GM12878 (cell line): Measurements from ENCODE around the gene CTAGE4.

Experiments used
- CBFB ChIP-seq: IDR thresholded peaks from 2 replicates; pipeline ENCODE4 v1.6.1; 2016; ENCODE audit warnings: antibody characterized with exemption, low read depth
- CREM ChIP-seq: IDR thresholded peaks from 2 replicates; pipeline ENCODE4 v1.6.1; 2014; ENCODE audit warnings: antibody characterized with exemption, low read depth
- EZH2 ChIP-seq: IDR thresholded peaks from 2 replicates; pipeline ENCODE4 v1.6.1; 2012; ENCODE audit warnings: low read depth, mild to moderate bottlenecking, control low read depth, inconsistent platforms, low read length, borderline replicate concordance; ENCODE audit not compliant: control insufficient read depth
- HDGF ChIP-seq: fragments of 450-650 bp; IDR thresholded peaks from 2 replicates; pipeline ENCODE4 v1.6.1; 2016; ENCODE audit warnings: antibody characterized with exemption
- POLR2A ChIP-seq: IDR thresholded peaks from 2 replicates; pipeline ENCODE4 v1.6.1; 2011; ENCODE audit warnings: low read depth, mild to moderate bottlenecking, low read length
- POU2F2 ChIP-seq: IDR thresholded peaks from 3 replicates; pipeline ENCODE4 v1.6.1; 2011; ENCODE audit warnings: low read depth, mild to moderate bottlenecking, low read length, borderline replicate concordance
- ZNF24 ChIP-seq: fragments of 450-650 bp; IDR thresholded peaks from 2 replicates; pipeline ENCODE4 v1.6.1; 2017; ENCODE audit warnings: antibody characterized with exemption, mild to moderate bottlenecking
- ZNF274 ChIP-seq: IDR thresholded peaks from one replicate; pipeline ENCODE4 v1.8.0; 2011; ENCODE audit not compliant: insufficient read length, insufficient read depth
- TF ChIP-seq, protein P1 (sequence below): IDR thresholded peaks from 2 replicates; pipeline ENCODE4 v1.6.1; 2012; ENCODE audit warnings: mild to moderate bottlenecking, low read depth, low read length
- TF ChIP-seq, protein P2 (sequence below), 3 experiments: IDR thresholded peaks in 2 of 3; conservative IDR thresholded peaks in 1 of 3; 2 replicates each; pipeline ENCODE4 v1.5.1; 2011; ENCODE audit warnings: low read depth in 3 of 3, low read length in 3 of 3, mild to moderate bottlenecking in 3 of 3, control low read depth in 2 of 3, moderate library complexity in 2 of 3, inconsistent platforms in 1 of 3, mixed read lengths in 1 of 3; ENCODE audit not compliant: control insufficient read depth in 2 of 3, insufficient read depth in 1 of 3; ENCODE audit errors: extremely low read depth in 1 of 3
- TF ChIP-seq, protein P3 (sequence below): fragments of 450-650 bp; IDR thresholded peaks from 2 replicates; pipeline ENCODE4 v1.6.1; 2017; ENCODE audit warnings: mild to moderate bottlenecking

DNA sequence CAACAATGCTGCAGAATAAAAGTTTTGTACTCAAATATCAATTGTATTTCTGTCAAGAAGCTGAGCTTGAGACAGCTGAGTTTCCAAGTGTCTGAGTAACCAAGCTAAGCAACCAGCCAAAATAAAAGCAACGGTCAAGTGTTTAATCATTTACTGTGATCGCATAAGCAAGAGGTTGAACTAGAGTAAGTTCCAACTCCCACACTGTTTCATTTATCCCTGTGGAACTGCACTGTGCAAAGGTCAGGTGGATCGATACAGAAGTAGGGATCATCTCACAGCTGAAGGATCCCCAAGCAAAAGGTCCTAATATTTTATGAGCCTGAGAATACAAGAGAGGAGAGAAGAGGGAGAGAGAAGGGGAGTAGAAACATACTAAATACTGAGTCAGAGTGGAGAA is 38.8 kb upstream of the CTAGE4 start:
- TF ChIP-seq CBFB, result no peak
- no peak for TF ChIP-seq ZNF274
- TF ChIP-seq, protein P1, sequence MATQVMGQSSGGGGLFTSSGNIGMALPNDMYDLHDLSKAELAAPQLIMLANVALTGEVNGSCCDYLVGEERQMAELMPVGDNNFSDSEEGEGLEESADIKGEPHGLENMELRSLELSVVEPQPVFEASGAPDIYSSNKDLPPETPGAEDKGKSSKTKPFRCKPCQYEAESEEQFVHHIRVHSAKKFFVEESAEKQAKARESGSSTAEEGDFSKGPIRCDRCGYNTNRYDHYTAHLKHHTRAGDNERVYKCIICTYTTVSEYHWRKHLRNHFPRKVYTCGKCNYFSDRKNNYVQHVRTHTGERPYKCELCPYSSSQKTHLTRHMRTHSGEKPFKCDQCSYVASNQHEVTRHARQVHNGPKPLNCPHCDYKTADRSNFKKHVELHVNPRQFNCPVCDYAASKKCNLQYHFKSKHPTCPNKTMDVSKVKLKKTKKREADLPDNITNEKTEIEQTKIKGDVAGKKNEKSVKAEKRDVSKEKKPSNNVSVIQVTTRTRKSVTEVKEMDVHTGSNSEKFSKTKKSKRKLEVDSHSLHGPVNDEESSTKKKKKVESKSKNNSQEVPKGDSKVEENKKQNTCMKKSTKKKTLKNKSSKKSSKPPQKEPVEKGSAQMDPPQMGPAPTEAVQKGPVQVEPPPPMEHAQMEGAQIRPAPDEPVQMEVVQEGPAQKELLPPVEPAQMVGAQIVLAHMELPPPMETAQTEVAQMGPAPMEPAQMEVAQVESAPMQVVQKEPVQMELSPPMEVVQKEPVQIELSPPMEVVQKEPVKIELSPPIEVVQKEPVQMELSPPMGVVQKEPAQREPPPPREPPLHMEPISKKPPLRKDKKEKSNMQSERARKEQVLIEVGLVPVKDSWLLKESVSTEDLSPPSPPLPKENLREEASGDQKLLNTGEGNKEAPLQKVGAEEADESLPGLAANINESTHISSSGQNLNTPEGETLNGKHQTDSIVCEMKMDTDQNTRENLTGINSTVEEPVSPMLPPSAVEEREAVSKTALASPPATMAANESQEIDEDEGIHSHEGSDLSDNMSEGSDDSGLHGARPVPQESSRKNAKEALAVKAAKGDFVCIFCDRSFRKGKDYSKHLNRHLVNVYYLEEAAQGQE, result no peak
- TF ChIP-seq, protein P2, sequence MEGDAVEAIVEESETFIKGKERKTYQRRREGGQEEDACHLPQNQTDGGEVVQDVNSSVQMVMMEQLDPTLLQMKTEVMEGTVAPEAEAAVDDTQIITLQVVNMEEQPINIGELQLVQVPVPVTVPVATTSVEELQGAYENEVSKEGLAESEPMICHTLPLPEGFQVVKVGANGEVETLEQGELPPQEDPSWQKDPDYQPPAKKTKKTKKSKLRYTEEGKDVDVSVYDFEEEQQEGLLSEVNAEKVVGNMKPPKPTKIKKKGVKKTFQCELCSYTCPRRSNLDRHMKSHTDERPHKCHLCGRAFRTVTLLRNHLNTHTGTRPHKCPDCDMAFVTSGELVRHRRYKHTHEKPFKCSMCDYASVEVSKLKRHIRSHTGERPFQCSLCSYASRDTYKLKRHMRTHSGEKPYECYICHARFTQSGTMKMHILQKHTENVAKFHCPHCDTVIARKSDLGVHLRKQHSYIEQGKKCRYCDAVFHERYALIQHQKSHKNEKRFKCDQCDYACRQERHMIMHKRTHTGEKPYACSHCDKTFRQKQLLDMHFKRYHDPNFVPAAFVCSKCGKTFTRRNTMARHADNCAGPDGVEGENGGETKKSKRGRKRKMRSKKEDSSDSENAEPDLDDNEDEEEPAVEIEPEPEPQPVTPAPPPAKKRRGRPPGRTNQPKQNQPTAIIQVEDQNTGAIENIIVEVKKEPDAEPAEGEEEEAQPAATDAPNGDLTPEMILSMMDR (IDR thresholded peaks at IDR 0.05 in 2 of 3, conservative IDR thresholded peaks at IDR 0.05 in 1 of 3; ENCODE audit: control insufficient read depth in 2 of 3, extremely low read depth in 1 of 3, insufficient read depth in 1 of 3, low read depth in 3 of 3, low read length in 3 of 3), result no peak
- TF ChIP-seq POU2F2, result no peak
- TF ChIP-seq CREM, result no peak
- TF ChIP-seq EZH2, result no peak
- TF ChIP-seq, protein P3, sequence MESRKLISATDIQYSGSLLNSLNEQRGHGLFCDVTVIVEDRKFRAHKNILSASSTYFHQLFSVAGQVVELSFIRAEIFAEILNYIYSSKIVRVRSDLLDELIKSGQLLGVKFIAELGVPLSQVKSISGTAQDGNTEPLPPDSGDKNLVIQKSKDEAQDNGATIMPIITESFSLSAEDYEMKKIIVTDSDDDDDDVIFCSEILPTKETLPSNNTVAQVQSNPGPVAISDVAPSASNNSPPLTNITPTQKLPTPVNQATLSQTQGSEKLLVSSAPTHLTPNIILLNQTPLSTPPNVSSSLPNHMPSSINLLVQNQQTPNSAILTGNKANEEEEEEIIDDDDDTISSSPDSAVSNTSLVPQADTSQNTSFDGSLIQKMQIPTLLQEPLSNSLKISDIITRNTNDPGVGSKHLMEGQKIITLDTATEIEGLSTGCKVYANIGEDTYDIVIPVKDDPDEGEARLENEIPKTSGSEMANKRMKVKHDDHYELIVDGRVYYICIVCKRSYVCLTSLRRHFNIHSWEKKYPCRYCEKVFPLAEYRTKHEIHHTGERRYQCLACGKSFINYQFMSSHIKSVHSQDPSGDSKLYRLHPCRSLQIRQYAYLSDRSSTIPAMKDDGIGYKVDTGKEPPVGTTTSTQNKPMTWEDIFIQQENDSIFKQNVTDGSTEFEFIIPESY, result no peak
- TF ChIP-seq HDGF, result no peak
- TF ChIP-seq POLR2A, result no peak
- TF ChIP-seq ZNF24, result no peak
